Thyroid gland (tissue), 4 donors: ENCODE data around the gene SEC14L2.

Source experiments
- POLR2A ChIP-seq, 2 donors: fragments of 450-650 bp; IDR thresholded peaks; one replicate each; pipeline ENCODE4 v1.6.1; 2017; ENCODE audit warnings: antibody characterized with exemption in 2 of 2, mild to moderate bottlenecking in 2 of 2, moderate library complexity in 1 of 2
- TF ChIP-seq, protein P1 (sequence below), 6 experiments: fragments of 200-600 bp in 3 of 6; fragments of 450-650 bp in 3 of 6; sonication (generic) in 3 of 6; IDR thresholded peaks; one replicate each; pipeline ENCODE4 v1.5.1; 2016 to 2019; ENCODE audit warnings: antibody characterized with exemption in 6 of 6, mild to moderate bottlenecking in 2 of 6, inconsistent platforms in 1 of 6, moderate library complexity in 1 of 6

DNA sequence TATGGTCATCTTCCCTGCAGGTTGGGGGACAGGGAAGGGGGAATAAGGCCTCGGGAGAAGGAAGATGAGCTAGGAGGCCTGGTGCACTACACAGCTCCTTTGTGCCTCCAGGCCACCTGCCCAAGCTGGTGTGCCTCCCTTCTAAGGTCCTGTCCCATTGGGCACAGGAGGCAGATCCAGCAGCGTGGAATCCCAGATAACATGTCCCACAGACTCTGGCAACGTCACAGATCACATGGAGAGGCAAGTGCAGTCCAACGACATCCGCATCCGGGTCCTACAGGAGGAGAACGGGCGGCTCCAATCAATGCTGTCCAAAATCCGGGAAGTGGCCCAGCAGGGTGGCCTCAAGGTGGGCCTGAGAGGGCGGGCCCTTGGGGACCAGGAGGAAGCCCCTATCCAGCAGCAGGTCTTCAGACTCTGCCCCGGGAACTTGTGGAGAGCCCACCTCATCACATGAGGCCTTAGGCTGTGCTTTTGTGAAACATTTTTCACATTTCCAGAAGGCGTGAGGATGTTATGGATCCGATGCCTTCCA is 21.4 kb upstream of the SEC14L2 start:
- TF ChIP-seq, protein P1, sequence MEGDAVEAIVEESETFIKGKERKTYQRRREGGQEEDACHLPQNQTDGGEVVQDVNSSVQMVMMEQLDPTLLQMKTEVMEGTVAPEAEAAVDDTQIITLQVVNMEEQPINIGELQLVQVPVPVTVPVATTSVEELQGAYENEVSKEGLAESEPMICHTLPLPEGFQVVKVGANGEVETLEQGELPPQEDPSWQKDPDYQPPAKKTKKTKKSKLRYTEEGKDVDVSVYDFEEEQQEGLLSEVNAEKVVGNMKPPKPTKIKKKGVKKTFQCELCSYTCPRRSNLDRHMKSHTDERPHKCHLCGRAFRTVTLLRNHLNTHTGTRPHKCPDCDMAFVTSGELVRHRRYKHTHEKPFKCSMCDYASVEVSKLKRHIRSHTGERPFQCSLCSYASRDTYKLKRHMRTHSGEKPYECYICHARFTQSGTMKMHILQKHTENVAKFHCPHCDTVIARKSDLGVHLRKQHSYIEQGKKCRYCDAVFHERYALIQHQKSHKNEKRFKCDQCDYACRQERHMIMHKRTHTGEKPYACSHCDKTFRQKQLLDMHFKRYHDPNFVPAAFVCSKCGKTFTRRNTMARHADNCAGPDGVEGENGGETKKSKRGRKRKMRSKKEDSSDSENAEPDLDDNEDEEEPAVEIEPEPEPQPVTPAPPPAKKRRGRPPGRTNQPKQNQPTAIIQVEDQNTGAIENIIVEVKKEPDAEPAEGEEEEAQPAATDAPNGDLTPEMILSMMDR (IDR thresholded peaks at IDR 0.05), result no peak
- TF ChIP-seq POLR2A (IDR thresholded peaks at IDR 0.05), result no peak
